Measurements from ENCODE around the gene SYNRG. TPM values are rescaled to one million over a fixed set of nuclear protein-coding genes. Genes with fewer than 3 reads are reported as not detected.
A peak's percentile ranks its signal among the peaks of the same experiment; 100 is the strongest.
"Not testable (repeated sequence)": the region's sequence is repeated elsewhere in the genome, so short reads cannot be mapped to it uniquely, and the experiment has no call there.

The SYNRG gene
- polyA plus RNA-seq, 1 of the 3 experiments (the other 2 are of a cell fraction) = 8.9 TPM

DNA sequence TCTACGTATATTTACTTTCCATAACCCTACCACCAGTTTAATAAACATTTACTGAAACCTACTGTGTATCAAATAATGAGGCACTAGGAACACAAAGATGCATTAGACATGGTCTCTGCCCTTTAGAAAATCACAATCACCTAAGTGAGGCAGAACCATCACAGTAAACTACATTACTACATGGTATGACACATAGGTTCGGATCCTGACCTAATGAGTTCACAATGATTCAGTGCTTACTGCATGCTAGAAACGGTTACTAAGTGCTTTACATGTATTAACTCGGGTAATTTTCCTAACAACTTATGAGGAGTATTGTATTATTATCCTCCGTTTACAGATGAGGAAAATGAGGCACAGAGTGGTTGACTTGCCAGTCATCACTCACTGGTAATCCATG, 5.2 kb upstream of the SYNRG start:
- Histone ChIP-seq H3K9me2 (no peaks in the 10 kb centered on the region), H3K27me3 (ENCODE audit: insufficient read depth) (no peaks in the 10 kb centered on the region), H4K20me1 (ENCODE audit: insufficient read depth) (no peaks in the 10 kb centered on the region), H3K36me3 (replicated peaks in 1 of 2; ENCODE audit: control insufficient read depth in 1 of 2, insufficient read depth in 2 of 2, low read length in 1 of 2) (peaks cover 45 to 62% of the 10 kb centered on the region in 2 experiments), H3K27ac (ENCODE audit: low read depth in 2 of 2, low read length in 1 of 2) (peak overlapping the region in 1 of 2 experiments; percentile 65; a peak in 2 of 4 replicates), H3K79me2 (ENCODE audit: insufficient read depth) (no peaks in the 10 kb centered on the region), H3K9me3 (no peaks in the 10 kb centered on the region), H3K4me3 (ENCODE audit: low read depth in 2 of 2, low read length in 1 of 2) (no peak overlapping the region), H2AFZ (ENCODE audit: low read depth) (no peak overlapping the region), H3K4me1 (ENCODE audit: control insufficient read depth in 1 of 2, insufficient read depth in 2 of 2, low read depth in 1 of 2, low read length in 1 of 2) (peaks cover 0 to 9% of the 10 kb centered on the region in 2 experiments; a peak in 2 of 4 replicates), H3K4me2 (no peak overlapping the region), H3F3A (replicated peaks; ENCODE audit: insufficient read depth) (peaks cover 31% of the 10 kb centered on the region), H3K9ac (0 out of 2 replicates have a peak overlapping the region, but pooled peaks have one; percentile 12)
- POLR2A ChIA-PET = no interaction called here
- TF ChIP-seq MAX (IDR thresholded peaks at IDR 0.05; ENCODE audit: low read depth) (no peak), FOSL2 (IDR thresholded peaks at IDR 0.05; ENCODE audit: borderline replicate concordance, low read depth) (peak; percentile 39; the same call in 1 of the 2 replicates)
- CTCF ChIA-PET = interaction anchor here (1.5 to 1.9 kb wide), 2 partner anchors 12 to 87 kb away, joined by 4 to 8 read pairs; no protein-coding TSS in a partner anchor
- WGBS (ENCODE audit: low lambda C conversion rate) = 62% methylated on average over 5 of the region's 5 CpGs
- no peak for DNase-seq

DNA sequence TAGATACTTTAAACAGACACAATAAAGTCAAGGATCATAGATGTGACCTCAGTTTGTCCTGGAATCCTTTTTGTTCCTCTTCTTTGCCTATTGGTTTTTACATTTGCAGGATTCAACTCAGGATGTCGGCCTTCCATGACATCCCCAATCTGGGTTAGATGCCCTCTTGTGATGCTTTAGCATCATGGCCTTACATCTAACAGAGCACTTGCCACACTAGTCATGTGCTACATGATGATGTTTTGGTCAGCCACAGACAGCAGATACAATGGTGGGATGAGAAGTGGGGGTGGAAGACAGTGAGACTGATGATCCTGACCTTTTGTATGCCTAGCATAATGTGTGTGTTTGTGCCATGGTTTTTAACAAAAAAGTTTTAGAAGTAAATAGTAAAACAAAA, 1.8 kb upstream of the SYNRG start:
- CTCF ChIA-PET = interaction anchor here (2.0 to 2.5 kb wide), 4 partner anchors 11 to 238 kb away, joined by 7 to 11 read pairs (median 8); no protein-coding TSS in a partner anchor
- TF ChIP-seq ELF1 (IDR thresholded peaks at IDR 0.05) (no peak), FOSL2 (IDR thresholded peaks at IDR 0.05; ENCODE audit: borderline replicate concordance, low read depth) (no peak), RAD21 (IDR thresholded peaks at IDR 0.05; ENCODE audit: low read length) (no peak), TAF1 (IDR thresholded peaks at IDR 0.05; ENCODE audit: borderline replicate concordance, low read depth, low read length) (no peak), CHD2 (IDR thresholded peaks at IDR 0.05; ENCODE audit: low read length, partially characterized antibody) (no peak), SMC3 (IDR thresholded peaks at IDR 0.05; ENCODE audit: low read depth, low read length) (no peak), MXI1 (IDR thresholded peaks at IDR 0.05; ENCODE audit: low read depth, low read length) (no peak), FOXJ3 (CRISPR knock-in tag; IDR thresholded peaks at IDR 0.05) (no peak)
- 100% methylated on average over 1 of the region's 1 CpG for WGBS (ENCODE audit: low lambda C conversion rate)

GRCh38 chr17:37610041-37610420, 813 bp upstream of the SYNRG start:
- Histone ChIP-seq H3K4me1 (ENCODE audit: control insufficient read depth in 1 of 2, insufficient read depth in 2 of 2, low read depth in 1 of 2, low read length in 1 of 2) (peaks cover 0 to 15% of the 10 kb centered on the region in 2 experiments; a peak in 3 of 4 replicates), H3K4me2 (peak overlapping the region; percentile 74), H3K4me3 (ENCODE audit: low read depth in 2 of 2, low read length in 1 of 2) (peak overlapping the region; percentile 86 to 90; a peak in 3 of 4 replicates), H3K36me3 (replicated peaks in 1 of 2; ENCODE audit: control insufficient read depth in 1 of 2, insufficient read depth in 2 of 2, low read length in 1 of 2) (peaks cover 33 to 37% of the 10 kb centered on the region in 2 experiments), H3K79me2 (ENCODE audit: insufficient read depth) (peaks cover 40% of the 10 kb centered on the region), H3F3A (replicated peaks; ENCODE audit: insufficient read depth) (peaks cover 28% of the 10 kb centered on the region), H3K9ac (peak overlapping the region; percentile 70), H3K27ac (ENCODE audit: low read depth in 2 of 2, low read length in 1 of 2) (peak overlapping the region; percentile 87 to 97), H2AFZ (ENCODE audit: low read depth) (peak overlapping the region; percentile 72)
- DNase-seq; H3K9me2 ChIP-seq; H3K9me3 ChIP-seq; H4K20me1 ChIP-seq (ENCODE audit: insufficient read depth); H3K27me3 ChIP-seq (ENCODE audit: insufficient read depth): not testable (repeated sequence)
- ChIA-PET CTCF (interaction anchor here (0.8 to 3.4 kb wide), 16 partner anchors 9 to 237 kb away, joined by 3 to 14 read pairs (median 4); no protein-coding TSS in a partner anchor), POLR2A (interaction anchor here (0.6 to 0.9 kb wide), 3 partner anchors 47 to 1801 kb away, joined by 3 to 5 read pairs (median 5); partner anchors contain the start of gene TAF15)
- WGBS (ENCODE audit: low lambda C conversion rate) = 91% methylated on average over 5 of the region's 5 CpGs

More for the DNA sequence above, 1.8 kb upstream of the SYNRG start:
- H3K27me3 ChIP-seq (ENCODE audit: insufficient read depth) = no peaks in the 10 kb centered on the region
- POLR2A ChIA-PET = no interaction called here
- peaks cover 31% of the 10 kb centered on the region for H3K79me2 ChIP-seq (ENCODE audit: insufficient read depth)
- peak overlapping the region; percentile 48 to 87; a peak in 3 of 4 replicates for H3K27ac ChIP-seq (ENCODE audit: low read depth in 2 of 2, low read length in 1 of 2)
- H3K9ac ChIP-seq = no peak overlapping the region
- H3K4me3 ChIP-seq (ENCODE audit: low read depth in 2 of 2, low read length in 1 of 2) = no peak overlapping the region
- H3K9me3 ChIP-seq = no peaks in the 10 kb centered on the region
- H3K4me1 ChIP-seq (ENCODE audit: control insufficient read depth in 1 of 2, insufficient read depth in 2 of 2, low read depth in 1 of 2, low read length in 1 of 2) = peaks cover 0 to 15% of the 10 kb centered on the region in 2 experiments; a peak in 3 of 4 replicates
- peaks cover 28 to 35% of the 10 kb centered on the region in 2 experiments for H3K36me3 ChIP-seq (replicated peaks in 1 of 2; ENCODE audit: control insufficient read depth in 1 of 2, insufficient read depth in 2 of 2, low read length in 1 of 2)
- peaks cover 30% of the 10 kb centered on the region for H3F3A ChIP-seq (replicated peaks; ENCODE audit: insufficient read depth)
- H4K20me1 ChIP-seq (ENCODE audit: insufficient read depth) = no peaks in the 10 kb centered on the region
- H3K9me2 ChIP-seq = no peaks in the 10 kb centered on the region
- no peak overlapping the region for H3K4me2 ChIP-seq
- DNase-seq = no peak
- no peak overlapping the region for H2AFZ ChIP-seq (ENCODE audit: low read depth)

Measured in SK-N-SH (cell line).